Stimulated activated CD8-positive, alpha-beta memory T cell treated with anti-CD3 and anti-CD28 coated beads, Interleukin-7, amount 100 ng/mL, for 4 hours (primary cell): ENCODE results near the gene SZRD1.

Source experiments
- DNase-seq, 2 donors: peaks; one replicate each; pipeline ENCODE4 v3.0.0-alpha.2; 2020; ENCODE audit warnings: low read depth in 2 of 2

The SZRD1 gene

DNA sequence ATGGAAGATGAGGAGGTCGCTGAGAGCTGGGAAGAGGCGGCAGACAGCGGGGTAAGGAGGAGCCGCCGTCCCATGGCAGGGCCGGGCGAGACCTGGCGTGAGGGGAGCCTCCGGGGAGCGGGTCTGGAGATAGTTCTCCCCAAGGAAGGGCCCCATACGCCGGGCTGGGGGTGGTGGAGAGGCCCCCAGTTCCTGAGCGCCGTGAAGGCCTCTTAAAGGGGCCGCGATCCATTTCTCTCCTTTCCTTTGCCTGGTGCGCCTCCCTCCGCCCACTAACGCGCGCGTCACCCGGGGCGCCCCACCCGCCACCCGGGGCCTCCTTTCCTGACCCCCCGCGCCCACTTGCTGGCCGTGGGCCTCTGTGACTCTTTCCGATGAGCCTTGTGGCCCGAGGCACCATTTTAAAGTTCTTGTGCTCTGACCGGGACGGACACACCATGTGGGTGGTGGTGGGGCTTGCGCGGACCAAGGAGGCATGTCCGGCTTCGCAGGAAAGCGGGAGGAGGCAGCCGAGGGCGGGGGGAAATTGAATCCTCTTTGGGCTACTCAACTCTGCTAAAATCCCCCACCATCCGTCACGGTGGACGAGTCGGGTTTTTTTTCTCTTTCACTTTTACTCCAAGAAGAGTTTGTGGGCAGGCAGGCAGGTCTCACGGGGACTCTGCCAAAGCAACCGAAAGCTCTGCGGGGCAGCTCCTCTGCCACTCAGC is 371 bp downstream of the SZRD1 start:
- peak; percentile 78 to 85 for DNase-seq

DNA sequence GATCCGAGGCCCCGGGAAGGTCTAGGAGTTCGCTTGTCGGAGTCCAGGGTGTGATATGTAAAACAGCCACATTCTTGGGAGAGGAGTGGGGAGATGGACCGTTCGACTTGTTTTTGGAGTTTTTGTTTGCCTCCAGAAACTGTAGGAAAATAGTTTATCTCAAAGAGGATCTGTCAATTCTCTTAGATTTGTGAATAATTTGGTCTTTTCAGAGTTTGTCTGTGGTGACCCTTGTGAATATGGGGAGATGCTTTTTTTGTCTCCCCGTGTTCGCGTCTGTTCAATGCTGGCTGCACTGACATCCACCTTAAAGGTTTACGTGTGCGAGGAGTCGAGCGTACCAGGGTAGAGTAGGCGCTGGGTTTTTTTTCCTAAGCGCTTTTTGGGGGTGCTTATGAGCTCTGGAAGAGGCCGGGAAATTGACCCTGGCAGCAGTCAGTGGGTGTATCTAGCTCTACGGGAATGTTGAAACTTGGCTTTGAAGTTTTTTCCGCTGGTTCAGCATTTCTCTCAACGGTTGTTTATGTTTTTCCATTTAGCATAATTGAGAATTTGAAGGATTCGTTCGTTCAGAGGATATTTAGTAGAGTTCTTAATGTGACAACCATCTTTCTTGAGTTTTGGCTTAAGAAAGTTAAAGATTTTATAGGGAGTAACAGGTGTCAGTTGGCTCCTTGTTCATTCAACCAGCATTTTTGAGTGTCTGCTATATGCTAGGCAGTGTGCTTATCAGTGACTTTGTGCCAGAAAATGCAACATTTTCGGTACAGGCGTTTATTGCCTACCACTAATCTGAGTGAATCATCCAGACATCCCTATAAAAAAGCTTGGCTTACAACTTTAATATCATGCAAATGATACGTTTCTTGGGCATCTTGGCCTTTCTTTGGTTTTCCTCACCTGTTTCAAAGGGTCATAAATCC is 1.2 kb downstream of the SZRD1 start:
- no peak for DNase-seq

DNA sequence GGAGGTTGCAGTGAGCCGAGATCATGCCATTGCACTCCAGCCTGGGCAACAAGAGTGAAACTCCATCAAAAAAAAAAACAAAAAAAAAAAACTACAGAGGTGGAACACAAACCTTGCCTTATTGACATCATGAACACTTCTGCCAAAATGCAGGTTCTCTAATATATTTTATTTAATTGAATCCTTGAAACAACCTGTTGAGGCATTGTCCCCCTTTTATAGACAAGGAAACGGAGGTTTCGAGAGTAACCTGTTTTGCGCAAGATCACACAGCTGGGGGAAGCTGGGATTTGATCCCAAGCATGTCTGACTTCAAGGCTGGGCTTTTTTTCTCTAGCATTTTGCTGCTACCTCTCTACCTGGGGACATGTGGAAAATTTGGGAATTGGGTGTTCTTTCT is 2.8 kb downstream of the SZRD1 start:
- DNase-seq: no peak

DNA sequence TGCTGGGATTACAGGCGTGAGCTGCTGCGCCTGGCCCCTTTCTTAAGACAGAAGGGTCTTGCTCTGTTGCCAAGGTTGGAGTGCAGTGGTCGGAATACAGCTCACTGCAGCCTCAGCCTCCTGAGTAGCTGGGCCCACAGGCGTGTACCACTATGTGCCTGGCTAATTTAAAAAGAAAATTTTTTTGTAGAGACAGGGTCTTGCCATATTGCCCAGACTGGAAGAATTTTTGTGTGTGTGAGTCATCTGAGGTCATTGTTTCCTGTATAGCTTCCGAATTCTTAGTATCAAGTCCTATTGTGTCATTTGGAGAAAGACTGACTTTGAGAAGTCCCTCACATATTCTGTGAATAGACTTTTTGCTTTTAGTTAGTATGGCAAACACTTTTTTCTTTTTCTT is 4.7 kb downstream of the SZRD1 start:
- DNase-seq: no peak

DNA sequence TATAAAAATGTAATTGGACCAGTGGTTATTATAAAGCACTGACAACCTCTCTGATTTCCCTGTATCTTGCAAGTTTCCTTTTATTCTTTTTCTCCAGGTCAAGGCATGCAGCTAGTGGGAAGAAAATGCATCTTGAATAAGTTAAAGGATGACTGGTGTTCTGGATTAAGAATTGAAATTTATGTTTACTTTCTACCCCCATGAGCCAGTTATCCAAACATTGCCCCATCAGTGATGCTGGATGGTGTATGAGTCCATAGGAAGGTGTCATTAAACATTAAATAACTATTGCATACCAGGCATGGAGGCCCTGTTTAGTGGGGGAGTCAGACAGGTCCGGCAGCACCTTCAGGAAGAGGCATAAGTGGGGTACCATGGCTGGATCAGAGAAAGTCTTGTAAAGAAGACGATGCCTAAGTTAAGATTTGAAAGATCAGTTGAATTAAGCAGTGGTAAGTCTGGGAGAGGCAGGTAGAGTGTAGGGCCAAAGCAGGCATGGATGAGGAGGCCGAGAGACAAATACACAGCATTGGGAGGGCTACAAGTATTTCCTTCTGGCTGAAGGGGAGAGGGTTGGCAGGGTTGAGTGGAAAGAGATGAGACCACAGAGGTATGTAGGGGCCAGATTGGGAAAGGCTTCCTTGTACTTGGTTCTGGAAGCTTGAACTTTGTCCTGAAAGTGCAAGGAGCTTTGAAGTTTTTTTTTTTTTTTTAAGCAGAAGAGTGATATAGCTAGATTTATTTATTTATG is 5.7 kb downstream of the SZRD1 start:
- DNase-seq: no peak

DNA sequence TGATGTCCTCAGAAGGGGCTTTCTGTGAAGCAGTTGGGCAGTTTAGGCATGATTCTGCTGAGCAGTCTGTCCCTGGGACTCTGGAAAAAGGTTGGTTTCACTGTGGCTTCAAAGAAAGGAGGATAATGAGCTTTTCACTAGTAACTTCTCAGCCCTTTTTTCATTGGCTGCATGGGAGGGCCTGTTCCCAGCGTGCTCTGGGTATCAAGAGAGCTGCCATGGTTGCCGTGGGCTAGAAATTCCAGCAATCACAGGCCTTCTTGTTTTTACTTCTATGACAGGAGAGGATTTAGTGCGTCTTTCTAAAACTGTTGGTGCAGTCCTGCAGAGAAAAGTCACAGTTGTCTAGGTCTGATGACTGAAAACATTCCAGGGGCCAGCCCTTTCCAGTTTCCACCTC is 7.2 kb downstream of the SZRD1 start:
- DNase-seq: no peak

DNA sequence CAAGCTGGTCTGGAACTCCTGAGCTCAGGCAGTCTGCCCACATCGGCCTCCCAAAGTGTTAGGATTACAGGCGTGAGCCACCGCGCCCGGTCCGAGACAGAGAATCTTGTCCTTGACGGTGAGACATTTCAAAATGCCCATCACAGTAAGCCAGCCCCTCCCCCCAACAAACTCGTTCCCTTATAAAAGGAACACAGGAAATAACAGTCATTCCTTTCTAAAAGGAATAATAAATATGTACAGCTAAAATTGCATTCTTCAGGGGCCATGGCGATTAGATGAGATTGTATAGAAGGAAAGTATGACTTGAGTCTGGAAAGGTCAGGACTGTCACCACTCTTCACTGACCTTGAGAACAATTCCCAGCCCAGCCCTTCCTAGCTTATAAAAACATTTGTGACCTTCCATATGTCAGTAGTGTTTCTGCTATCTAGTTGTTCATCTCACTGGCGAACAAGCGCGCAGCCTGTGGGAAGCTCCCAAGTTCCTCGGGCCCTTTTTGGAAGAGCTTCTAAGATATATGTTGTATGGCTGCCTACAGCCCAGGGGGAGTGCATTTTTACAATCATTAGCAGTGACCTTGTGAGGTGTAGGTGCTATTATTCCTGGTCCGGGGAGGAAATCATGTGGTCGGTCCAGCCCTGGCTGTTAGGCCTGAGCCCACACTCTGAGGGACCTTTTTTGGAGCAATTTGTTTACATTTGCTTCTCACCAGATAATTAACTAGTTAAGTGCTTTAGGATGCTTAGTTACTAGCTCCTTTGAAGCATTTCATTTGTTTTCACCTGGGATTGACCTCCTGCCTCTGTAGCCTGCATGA is 8.7 kb downstream of the SZRD1 start:
- DNase-seq: no peak

DNA sequence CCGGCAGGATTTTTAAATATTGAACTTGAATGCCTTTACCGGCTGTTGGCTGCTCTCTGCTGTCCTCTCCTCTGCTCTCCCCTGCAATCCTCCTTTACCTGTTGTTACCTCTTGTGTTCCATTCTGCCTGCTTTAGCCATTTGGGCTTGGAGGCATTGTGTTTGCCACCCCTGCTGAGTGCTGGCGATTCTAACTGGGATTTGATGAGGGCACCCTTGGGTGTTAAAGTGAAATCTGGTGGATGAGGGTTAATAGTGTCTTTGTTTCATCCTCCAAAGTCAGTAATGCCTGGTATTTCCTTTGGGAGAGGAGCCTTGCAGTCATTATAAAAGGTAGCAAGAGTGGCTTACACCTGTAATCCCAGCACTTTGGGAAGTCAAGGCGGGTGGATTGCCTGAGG is 9.9 kb downstream of the SZRD1 start:
- no peak for DNase-seq

DNA sequence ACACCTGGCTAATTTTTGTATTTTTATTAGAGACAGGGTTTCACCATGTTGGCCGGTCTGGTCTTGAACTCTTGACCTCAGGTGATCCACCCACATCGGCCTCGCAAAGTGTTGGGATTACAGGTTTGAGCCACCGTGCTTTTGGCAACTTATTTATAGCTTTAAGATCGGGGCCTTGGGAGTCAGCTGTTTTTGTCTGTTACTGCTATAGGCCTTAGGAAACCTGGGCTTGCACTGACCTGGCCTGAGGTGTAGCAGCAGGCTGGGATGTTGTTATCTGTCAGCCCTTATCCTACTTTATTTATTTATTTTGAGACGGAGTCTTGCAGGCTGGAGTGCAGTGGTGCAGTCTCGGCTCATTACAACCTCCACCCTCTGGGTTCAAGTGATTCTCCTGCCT is 11.4 kb downstream of the SZRD1 start:
- no peak for DNase-seq

DNA sequence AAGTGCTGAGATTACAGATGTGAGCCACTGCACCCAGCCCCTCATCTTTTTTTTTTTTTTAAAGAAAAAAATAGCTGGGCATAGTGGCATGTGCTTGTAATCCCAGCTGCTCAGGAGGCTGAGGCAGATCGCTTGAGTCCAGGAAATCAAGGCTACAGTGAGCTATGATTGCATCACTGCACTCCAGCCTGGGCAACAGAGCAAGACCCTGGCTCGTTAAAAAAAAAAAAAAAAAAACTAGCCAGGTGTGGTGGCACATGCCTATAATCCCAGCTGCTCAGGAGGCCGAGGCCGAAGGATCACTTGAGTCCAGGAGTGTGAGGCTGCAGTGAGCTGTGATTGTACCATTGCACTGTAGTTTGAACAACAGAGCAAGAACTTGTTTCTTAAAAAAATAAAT is 13.8 kb downstream of the SZRD1 start:
- DNase-seq: no peak

DNA sequence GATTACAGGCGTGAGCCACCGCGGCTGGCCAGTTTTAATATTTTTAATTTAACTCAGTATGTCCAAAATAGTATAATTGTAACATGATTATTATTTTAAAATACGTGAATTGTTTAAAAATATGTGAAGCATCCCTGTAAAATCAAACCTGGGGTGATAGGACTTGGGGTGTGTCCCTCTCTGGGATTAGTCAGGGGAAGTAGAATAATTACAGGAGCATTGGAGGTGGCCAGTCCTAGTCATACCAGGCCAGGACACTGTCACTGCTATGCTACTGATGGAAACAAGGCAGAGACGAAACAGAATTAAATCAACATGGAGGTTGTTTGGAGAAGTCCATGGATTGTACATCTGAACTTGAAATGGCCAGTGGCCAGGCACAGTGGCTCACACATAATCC is 16.8 kb downstream of the SZRD1 start:
- no peak for DNase-seq

DNA sequence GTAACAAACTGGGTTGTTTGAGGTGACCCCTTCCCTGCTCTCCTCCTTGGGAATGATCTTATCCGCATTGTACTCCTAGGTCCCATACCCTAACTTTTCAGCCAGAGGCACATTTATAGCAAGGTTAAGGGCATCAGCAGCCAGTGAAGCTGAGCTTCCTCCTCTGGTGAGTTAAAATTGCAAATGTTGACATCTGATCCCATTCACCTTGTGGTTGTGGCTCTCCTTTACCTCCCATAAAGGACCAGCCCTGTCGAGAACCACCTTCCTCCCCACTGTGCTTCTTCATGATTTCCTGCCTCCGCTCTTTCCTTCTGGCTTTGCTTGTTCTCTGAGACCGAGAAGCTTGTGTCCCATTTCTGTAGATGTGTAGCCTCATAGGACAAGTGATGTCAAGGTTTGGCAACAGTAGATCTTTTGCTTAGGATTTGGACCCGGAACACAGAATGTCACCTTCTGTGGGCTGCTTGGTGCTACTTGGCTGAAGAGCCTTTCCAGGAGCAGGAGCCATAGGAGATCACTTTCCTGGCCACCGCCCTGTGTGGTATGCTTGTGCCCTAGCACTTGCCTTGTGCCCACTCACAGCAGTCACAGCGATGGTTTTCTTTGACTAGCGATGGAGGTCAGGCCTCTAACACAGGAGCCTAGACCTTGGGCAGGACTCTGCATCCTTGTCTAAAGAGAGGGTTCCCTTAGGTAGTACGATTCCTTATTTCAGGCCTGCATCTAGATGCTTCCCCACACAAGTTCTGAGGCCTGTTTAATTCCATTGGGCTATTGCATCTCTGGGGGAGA is 18.8 kb downstream of the SZRD1 start:
- no peak for DNase-seq

DNA sequence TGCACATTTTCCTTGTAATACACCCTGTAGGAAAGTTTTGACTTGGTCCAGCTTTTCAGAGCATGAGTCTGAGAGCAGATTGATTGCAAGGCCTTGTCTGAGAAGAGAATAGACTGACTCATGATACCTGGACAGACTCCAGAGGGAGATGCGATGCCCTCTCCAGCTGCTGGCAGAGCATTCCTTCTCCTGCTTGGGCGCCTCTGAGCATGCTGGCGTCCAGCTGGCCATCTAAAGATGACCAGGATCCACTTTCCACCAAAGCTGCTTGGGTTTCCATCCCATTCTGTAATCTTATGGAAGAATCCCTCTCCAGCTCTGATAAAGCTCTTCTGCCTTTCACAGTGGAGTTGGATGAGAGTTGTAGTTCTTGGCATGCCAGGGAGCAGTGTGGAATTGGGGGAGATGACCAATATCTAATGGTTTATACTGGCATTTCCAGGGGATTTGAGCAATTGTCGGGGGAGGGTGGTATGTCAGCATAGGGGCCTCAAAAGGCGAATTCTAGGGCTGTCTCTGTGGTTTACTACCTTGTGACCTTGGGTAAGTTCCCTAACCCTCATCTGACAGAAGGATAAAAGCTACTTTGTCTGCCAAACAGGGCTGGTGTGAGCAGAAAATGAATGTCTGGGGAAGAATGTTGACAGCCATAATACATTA is 19.5 kb downstream of the SZRD1 start:
- no peak for DNase-seq

DNA sequence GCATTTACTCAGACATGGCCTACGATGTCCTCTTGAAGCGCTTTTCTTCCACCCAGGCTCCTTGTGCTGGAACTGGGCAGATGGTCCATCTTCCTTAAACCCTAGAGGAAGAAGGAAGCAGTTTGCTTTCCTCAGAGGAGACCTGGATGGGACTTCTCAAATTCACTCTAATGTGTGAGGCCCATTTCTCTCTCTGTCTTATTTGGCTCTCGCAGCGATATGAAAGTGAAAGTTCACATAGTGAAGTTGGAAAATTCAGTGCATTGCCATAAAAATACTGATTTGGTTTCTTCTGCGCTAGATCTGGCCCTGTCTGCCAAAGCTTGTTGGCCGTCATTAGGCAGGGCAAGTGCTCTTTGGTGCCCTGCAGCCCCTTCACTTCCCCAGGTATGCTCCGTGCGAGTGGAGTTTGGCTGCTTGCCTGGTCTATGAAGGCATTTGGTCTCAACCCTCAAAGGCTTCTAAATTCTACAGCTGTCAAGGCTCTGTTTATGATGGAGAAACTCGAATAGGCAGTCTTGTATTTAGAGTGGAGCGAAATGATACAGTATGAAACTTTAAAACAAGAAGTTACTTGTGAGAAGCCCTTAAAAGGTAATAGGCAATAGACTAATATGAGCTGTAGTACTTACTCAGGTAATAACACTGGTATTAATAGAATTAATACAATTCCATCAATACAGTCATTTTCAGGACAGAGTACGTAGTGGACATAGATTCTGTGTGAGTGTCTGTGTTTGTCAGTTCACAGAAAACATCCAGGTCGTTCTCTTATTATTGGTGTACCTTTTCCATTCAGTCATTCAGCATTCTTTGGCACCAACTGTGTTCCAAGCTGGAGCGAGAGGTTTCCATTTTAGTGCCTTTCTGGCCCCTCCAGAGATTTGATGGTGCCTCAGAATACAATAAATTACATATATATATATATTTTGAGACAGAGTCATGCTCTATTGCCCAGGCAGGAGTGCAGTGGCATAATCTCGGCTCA is 20.5 kb downstream of the SZRD1 start:
- no peak for DNase-seq

DNA sequence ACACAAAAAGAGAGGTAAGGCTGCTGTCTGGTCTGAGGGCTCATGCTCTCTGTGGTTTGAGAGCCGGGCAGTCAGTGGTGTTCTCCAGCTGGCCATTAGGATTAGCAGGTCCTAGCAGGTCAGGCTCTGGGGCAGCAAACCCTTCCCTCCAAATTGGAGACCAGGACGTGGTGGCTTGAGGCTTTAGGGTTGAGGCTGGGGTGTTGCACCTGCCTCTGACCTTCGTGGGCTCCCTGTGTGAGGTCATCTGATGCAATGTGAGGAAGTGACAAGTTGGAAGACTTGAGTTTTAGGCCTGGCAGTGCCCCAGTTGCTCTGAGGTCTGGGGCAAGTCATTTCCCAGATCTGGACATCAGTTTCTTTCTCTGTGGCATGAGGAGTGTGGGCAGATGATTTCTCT is 24.4 kb downstream of the SZRD1 start:
- no peak for DNase-seq

DNA sequence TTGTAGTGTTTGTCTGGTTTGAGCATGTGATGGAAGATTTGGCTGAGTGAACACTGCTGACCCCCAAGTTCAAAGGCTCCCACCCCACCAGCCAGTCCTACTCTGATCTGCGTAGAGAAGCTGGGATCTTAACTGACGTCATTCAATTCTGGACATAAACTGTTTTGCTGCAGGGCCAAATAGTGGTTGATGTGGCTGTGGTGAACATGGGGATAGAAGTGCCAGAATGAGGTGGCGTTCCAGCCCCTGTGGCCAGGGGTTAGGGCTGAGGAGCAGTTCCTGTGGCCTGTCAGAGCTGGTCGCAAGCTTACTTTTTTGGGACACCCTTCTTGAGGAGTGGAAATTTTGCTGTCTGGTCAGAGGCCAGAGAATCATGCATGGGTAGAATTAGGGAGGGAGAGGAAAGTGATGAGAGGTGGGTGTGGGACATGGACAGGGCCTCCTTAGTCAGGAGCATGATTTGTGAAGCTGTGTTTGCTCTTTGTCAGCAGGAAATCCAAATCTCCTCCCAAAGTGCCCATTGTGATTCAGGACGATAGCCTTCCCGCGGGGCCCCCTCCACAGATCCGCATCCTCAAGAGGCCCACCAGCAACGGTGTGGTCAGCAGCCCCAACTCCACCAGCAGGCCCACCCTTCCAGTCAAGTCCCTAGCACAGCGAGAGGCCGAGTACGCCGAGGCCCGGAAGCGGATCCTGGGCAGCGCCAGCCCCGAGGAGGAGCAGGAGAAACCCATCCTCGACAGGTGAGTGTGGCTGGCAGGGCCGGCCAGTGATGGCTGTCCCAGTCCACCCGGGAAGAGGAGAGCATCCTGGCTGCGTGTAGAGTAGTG is 25.9 kb downstream of the SZRD1 start:
- DNase-seq: no peak

DNA sequence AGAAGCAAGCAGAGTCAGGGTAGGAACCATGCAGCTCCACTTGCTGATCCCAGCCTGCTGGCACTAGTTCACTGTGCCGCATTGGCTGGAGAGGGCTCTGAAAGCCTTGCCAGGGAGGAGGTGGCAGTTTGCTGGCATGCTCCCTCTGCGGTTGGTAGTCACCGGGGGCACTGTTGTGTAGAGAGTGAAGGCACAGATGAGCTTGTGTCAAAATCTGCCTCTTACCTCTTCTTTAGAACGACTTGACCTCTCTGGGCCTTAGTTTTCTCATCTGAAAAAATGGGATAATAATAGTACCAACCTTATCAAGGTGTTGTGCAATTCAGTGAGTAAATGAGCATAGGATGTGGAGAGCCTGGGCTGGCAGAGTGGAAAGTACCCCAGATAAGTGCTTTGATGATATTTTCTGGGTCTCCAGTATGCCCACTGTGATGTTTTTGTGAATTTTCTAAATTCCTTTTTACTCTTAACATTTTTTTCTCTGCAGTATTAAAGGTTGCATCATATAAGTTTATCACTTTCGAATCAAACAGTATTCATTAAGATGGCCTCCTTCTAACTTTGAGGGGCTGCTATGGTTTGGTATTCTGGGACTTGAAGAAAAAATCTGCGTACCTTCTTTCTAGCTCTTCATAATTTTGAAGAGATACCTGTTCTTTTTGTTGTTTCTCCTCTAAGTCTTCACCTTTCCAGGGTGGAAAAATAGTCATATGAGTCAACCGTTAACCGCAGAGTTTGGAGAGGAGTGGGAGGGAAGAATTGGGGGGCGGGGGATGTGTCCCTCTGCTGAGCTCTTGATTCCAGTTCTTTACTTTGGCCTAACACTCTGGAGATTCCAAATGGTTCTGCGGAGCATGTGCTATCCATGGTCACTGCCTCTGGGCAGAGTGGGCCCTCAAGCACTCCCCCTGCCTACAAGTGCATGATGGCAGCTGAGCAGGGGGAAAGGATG is 26.8 kb downstream of the SZRD1 start:
- no peak for DNase-seq
